Measurements from ENCODE around the gene TRMO.

Gene TRMO

DNA sequence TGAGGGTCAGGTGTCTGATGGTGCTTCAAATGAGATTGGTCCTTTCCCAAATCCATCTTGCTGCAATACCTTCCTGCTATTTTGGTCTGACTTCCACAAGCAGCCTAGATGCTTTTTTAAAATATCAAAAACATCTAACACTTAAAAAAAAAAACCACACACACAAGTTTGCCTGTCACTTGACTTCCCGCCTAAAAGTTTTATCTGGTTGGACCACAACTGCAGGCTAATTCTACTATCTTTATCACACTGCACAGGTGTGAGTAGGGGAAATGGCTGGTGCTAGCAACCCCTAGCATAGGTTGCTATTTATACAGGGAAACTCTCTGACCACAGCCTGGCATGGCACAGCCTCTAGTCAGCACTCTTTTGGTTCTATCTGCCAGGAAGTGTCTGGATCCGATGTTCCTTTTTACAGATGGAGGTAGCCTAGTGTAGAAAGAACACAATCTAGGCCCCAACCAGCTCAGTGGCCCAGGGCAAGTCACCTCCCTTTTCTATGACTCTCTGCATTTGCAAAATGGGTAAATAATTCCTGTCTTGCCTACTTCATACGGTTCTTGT is 15.9 kb upstream of the TRMO start, which contains the start of gene HEMGN:
Gene HEMGN (minus strand): TSS at position 92 of the 564 bp plus-strand sequence. CDS start 36 bp downstream, at position 56.
- no peak for DNase-seq (ENCODE audit: low read depth in 1 of 2, low spot score in 1 of 2)

DNA sequence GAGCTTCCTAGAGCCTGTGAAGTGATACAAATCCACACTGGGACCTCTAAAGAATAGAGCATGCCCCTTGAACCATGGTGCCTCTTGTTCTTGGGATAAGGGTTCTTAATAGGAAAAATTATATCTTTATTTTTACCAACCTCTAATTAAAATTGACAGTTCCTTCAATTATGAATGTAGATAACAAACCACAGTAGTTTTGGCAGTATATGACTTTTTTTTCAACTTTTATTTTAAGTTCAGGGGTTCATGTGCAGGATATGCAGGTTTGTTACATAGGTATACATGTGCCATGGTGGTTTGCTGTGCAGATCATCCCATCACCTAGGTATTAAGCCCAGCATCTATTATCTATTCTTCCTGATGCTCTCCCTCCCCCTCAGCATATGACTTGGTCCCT is 14.7 kb upstream of the TRMO start:
- no peak for DNase-seq (ENCODE audit: low read depth in 1 of 2, low spot score in 1 of 2)

DNA sequence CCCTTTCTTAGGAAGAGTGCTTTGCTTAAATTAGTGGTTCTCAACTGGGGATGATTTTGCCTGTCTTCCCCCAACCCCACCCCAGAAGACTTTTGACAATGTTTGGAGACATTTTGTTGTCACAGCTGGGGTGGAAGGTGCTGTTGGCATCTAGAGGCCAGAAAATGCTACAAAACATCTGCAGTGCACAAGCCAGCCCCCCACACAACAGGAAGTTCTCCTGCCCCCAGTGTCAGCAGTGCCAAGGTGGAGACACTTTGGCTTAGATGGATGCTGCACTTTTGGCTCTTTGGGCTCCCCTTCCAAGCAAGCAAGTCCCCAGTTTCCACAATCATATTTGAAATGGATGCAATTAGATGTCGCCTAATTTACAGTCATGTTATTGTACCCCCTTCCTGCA is 13.0 kb upstream of the TRMO start:
- DNase-seq (ENCODE audit: low read depth in 1 of 2, low spot score in 1 of 2): no peak

GRCh38 chr9:97934321-97935115 is 12.2 kb upstream of the TRMO start:
- DNase-seq (ENCODE audit: low read depth in 1 of 2, low spot score in 1 of 2): no peak

- no peak for DNase-seq (ENCODE audit: low read depth in 1 of 2, low spot score in 1 of 2)
These were observed 11.1 kb upstream of the TRMO start for GRCh38 chr9:97933297-97933998.

DNA sequence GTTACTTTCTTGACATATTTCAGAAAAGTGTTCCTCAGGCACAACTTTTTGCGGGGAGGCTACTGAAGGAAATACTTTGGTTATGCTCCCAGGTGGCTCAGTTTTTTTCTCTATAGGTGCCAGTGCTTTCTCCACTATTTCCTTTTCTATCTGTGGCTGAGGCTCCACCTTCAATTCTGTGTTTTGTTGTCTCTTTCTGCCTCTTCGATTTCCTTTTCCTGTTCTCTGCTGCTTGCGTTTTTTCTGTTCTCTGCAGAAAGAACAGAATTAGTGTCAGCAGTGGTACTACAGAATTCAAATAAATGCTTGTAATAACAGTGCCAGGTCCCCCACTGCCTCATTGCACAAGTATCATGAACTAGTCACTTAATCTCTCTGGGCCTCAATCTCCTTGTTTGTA is 8.7 kb upstream of the TRMO start:
- DNase-seq (ENCODE audit: low read depth in 1 of 2, low spot score in 1 of 2): no peak

GRCh38 chr9:97928986-97929604 is 6.8 kb upstream of the TRMO start:
- no peak for DNase-seq (ENCODE audit: low read depth in 1 of 2, low spot score in 1 of 2)

GRCh38 chr9:97925497-97926334 is 3.4 kb upstream of the TRMO start:
- no peak for DNase-seq (ENCODE audit: low read depth in 1 of 2, low spot score in 1 of 2)

- DNase-seq (ENCODE audit: low read depth in 1 of 2, low spot score in 1 of 2): no peak
These were observed 2.1 kb upstream of the TRMO start for GRCh38 chr9:97924386-97924785.

DNA sequence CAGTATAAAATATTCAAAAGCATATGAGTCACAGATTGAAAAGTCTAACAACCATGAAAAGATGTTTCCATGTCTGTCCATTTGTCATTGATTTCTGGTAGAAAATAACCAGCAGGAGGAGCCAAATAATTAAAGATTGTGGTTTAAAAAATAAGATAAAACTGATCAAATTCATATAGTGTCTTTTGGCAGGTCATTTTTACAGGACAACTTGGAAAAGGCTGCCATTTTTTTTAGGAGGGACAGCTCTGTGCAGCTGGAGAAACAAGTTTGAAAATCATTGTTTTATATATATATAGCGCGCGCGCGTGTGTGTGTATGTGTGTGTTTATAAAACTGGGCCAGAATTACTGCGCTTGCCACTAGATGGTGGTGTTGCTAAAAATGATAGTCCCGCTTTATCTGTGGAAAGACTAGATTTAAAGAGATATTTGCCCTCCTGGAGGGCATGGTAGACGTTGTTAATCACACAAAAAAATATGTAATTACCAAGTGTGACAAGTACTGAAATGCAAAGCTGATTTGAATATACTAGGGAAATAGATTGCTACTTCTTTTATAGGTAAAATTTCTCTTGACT is 1.3 kb upstream of the TRMO start:
- DNase-seq (ENCODE audit: low read depth in 1 of 2, low spot score in 1 of 2): peak in 1 of 2 donors; percentile 73

- DNase-seq (ENCODE audit: low read depth in 1 of 2, low spot score in 1 of 2): no peak
These were observed 3.0 kb downstream of the TRMO start for GRCh38 chr9:97919217-97919813.

GRCh38 chr9:97918611-97919010 is 3.7 kb downstream of the TRMO start:
- no peak for DNase-seq (ENCODE audit: low read depth in 1 of 2, low spot score in 1 of 2)

DNA sequence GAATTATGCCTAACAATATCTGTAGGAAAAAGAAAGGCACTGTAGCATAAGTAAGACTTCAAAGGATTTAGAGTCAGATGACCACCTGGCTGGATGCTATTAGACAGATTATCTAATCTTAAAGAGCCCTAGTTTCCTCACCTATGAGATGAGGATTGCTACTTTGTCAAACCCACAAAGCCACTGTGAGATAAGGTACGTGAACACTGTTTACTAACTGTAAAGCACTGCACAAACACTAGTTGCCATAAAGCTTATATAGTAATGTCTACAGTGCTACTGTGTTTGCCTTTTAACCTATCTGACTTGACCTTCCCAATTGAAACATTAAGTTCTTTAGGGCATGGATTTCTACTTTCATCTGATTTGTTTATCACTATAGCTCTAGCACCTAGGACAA is 10.3 kb downstream of the TRMO start:
- no peak for DNase-seq (ENCODE audit: low read depth in 1 of 2, low spot score in 1 of 2)

- DNase-seq (ENCODE audit: low read depth in 1 of 2, low spot score in 1 of 2): no peak
These were observed 10.8 kb downstream of the TRMO start for GRCh38 chr9:97911528-97911927.

- DNase-seq (ENCODE audit: low read depth in 1 of 2, low spot score in 1 of 2): no peak
These were observed 11.9 kb downstream of the TRMO start for GRCh38 chr9:97910357-97910756.

GRCh38 chr9:97908705-97909104 is 13.6 kb downstream of the TRMO start:
- DNase-seq (ENCODE audit: low read depth in 1 of 2, low spot score in 1 of 2): no peak

GRCh38 chr9:97907632-97908031 is 14.7 kb downstream of the TRMO start:
- DNase-seq (ENCODE audit: low read depth in 1 of 2, low spot score in 1 of 2): no peak

DNA sequence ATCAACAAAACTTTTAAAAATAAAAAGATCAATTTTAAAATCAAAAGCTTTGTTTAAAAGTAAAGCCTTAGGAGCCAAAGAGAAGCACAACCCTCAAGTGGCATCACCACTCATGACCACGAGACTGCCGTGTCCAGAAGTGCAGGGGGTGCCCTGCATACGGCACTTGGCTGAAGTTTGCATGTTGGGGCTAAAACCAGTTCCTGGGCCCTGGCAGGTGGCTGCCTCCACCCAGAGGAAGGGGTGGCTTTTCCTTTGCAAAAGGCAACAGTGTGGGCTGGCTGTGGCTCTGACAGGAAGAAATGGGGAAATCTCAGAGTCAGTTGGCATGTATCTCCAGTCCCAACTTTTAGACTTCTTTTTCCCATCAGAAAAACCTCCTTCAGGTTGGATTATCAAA is 15.3 kb downstream of the TRMO start:
- no peak for DNase-seq (ENCODE audit: low read depth in 1 of 2, low spot score in 1 of 2)

- DNase-seq (ENCODE audit: low read depth in 1 of 2, low spot score in 1 of 2): no peak
These were observed 16.0 kb downstream of the TRMO start for GRCh38 chr9:97906236-97906831.

DNA sequence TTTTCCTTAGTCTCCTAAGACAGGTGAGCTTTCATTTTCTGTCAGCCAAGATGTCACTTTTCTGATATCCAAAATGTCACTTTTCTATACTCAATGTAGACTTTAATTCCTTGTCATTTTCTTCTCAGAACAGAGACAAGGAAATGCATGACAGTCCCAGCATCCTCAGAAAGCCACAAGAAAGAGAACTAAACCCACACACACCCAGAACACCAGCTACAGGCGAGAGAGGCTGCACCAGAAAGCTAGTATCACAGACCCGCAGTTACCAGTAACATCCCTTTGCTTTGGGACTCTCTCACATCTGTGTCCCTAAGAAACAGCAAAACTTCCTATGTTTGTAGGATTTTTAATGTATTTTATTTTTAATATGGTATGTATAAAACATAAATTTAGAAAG is 17.1 kb downstream of the TRMO start:
- DNase-seq (ENCODE audit: low read depth in 1 of 2, low spot score in 1 of 2): no peak
